Measurements from ENCODE around the gene ZC3H12D. TPM values are rescaled to one million over a fixed set of nuclear protein-coding genes. Genes with fewer than 3 reads are reported as not detected.
A peak's percentile ranks its signal among the peaks of the same experiment; 100 is the strongest.

The ZC3H12D gene
- total RNA-seq, 4 donors from 2014 or later, result 1.6 to 7.2 (median 3.1) TPM

GRCh38 chr6:149433881-149434280 is 50.9 kb downstream of the ZC3H12D start:
- 8 to 22% methylated on average over 1 of the region's 1 CpG for WGBS, 2 donors
- no peak overlapping the region for H3K4me3 ChIP-seq
- H3K4me1 ChIP-seq, result peaks cover 0 to 8% (median 0%) of the 10 kb centered on the region in 4 donors
- no peaks in the 10 kb centered on the region for H3K9me3 ChIP-seq
- no peaks in the 10 kb centered on the region for H3K27me3 ChIP-seq
- H3K36me3 ChIP-seq, result no peaks in the 10 kb centered on the region
- H3K27ac ChIP-seq, result no peak overlapping the region
- DNase-seq (ENCODE audit: low spot score in 2 of 2), result no peak
- TF ChIP-seq POLR2A (IDR thresholded peaks at IDR 0.05) (no peak), CTCF (IDR thresholded peaks at IDR 0.05) (no peak), EP300 (IDR thresholded peaks at IDR 0.05) (no peak)

- TF ChIP-seq POLR2A (IDR thresholded peaks at IDR 0.05), result no peak
- no peak for TF ChIP-seq EP300 (IDR thresholded peaks at IDR 0.05)
- TF ChIP-seq CTCF (IDR thresholded peaks at IDR 0.05), result no peak
- Histone ChIP-seq H3K4me1 (peaks cover 0 to 8% (median 0%) of the 10 kb centered on the region in 4 donors), H3K4me3 (no peak overlapping the region), H3K9me3 (no peaks in the 10 kb centered on the region), H3K27me3 (no peaks in the 10 kb centered on the region), H3K36me3 (no peaks in the 10 kb centered on the region), H3K27ac (no peak overlapping the region)
- DNase-seq (ENCODE audit: low spot score in 2 of 2), result no peak
- 81 to 86% methylated on average over 2 of the region's 2 CpGs for WGBS, 2 donors
Observed at GRCh38 chr6:149433405-149433804, 51.4 kb downstream of the ZC3H12D start.

- 31 to 32% methylated on average over 19 of the region's 19 CpGs for WGBS, 2 donors
- H3K4me3 ChIP-seq, result no peak overlapping the region
- H3K27ac ChIP-seq, result no peak overlapping the region
- TF ChIP-seq CTCF (IDR thresholded peaks at IDR 0.05), result peak; percentile 87 to 97 (median 92)
- TF ChIP-seq POLR2A (IDR thresholded peaks at IDR 0.05), result no peak
- TF ChIP-seq EP300 (IDR thresholded peaks at IDR 0.05), result no peak
- H3K36me3 ChIP-seq, result no peaks in the 10 kb centered on the region
- no peaks in the 10 kb centered on the region for H3K27me3 ChIP-seq
- no peaks in the 10 kb centered on the region for H3K9me3 ChIP-seq
- DNase-seq (ENCODE audit: low spot score in 2 of 2), result peak; percentile 94 to 99
- peaks cover 0 to 8% (median 0%) of the 10 kb centered on the region in 4 donors for H3K4me1 ChIP-seq
Observed at GRCh38 chr6:149431905-149432775, 52.7 kb downstream of the ZC3H12D start.

- 86 to 87% methylated on average over 26 of the region's 26 CpGs for WGBS, 2 donors
- TF ChIP-seq POLR2A (IDR thresholded peaks at IDR 0.05) (no peak), EP300 (IDR thresholded peaks at IDR 0.05) (no peak), CTCF (IDR thresholded peaks at IDR 0.05) (no peak)
- Histone ChIP-seq H3K36me3 (no peaks in the 10 kb centered on the region), H3K9me3 (no peaks in the 10 kb centered on the region), H3K4me3 (no peak overlapping the region), H3K27ac (no peak overlapping the region), H3K4me1 (peaks cover 0 to 8% (median 0%) of the 10 kb centered on the region in 4 donors), H3K27me3 (no peaks in the 10 kb centered on the region)
- no peak for DNase-seq (ENCODE audit: low spot score in 2 of 2)
Observed at GRCh38 chr6:149429427-149430360, 55.1 kb downstream of the ZC3H12D start.
